SU-DHL-6 (cell line): ENCODE measurements around the gene YPEL3.

Experiments used
- CTCF ChIP-seq: fragments of 200-600 bp; sonication (generic); IDR thresholded peaks from one replicate; pipeline ENCODE4 v1.5.1; 2017; ENCODE audit warnings: antibody characterized with exemption, mild to moderate bottlenecking, low read length, moderate library complexity; ENCODE audit not compliant: insufficient read depth, poor library complexity, severe bottlenecking
- EZH2phosphoT487 ChIP-seq: fragments of 200-600 bp; sonication (generic), shearing (Covaris generic); conservative IDR thresholded peaks from 2 replicates; pipeline ENCODE4 v1.6.1; 2018; ENCODE audit warnings: mild to moderate bottlenecking, antibody characterized with exemption, low read length, moderate library complexity, mixed read lengths

DNA sequence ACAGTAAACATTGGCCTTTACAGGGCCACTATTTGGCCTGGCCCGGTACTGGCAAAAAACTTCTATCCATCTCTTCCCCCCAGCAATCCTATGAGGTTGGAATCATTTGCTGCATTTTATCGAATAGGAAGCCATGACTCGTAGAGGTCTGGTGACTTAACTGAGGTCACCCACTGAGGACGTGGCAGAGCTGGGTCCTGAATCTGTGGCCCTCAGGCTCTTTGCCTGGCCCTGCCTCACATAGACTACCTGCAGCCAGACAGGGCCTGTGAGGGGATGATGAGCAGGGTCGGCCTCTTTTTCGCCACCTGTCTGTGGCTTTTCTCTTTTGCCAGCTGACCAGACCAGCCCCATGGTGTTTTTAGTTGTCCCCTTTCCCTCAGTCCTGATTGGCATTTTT lies 18.4 kb downstream of the YPEL3 start:
- no peak for TF ChIP-seq CTCF
- no peak for TF ChIP-seq EZH2phosphoT487
